LNCAP (cell line): ENCODE measurements around the gene NTM.

Experiments
- CTCF ChIP-seq: fragments of 450-650 bp; IDR thresholded peaks from 2 replicates; pipeline ENCODE4 v1.5.1; 2017; ENCODE audit warnings: mild to moderate bottlenecking

Gene NTM

GRCh38 chr11:131483453-131483852 lies 113.0 kb downstream of the NTM start:
- no peak for TF ChIP-seq CTCF

GRCh38 chr11:131483877-131484276 lies 113.5 kb downstream of the NTM start:
- TF ChIP-seq CTCF = no peak

GRCh38 chr11:131486100-131486499 lies 115.7 kb downstream of the NTM start:
- no peak for TF ChIP-seq CTCF

- no peak for TF ChIP-seq CTCF
Measured at GRCh38 chr11:131486937-131487635, 116.7 kb downstream of the NTM start.

GRCh38 chr11:131488238-131488637 lies 117.8 kb downstream of the NTM start:
- no peak for TF ChIP-seq CTCF

- no peak for TF ChIP-seq CTCF
Measured at GRCh38 chr11:131491503-131491902, 121.1 kb downstream of the NTM start.

- TF ChIP-seq CTCF = no peak
Measured at GRCh38 chr11:131495423-131495822, 125.0 kb downstream of the NTM start.
